ENCODE measurements around the gene OSCP1.

GRCh38 chr1:36440646-36441045, 9.6 kb downstream of the OSCP1 start:
- TF ChIP-seq CTCF (IDR thresholded peaks at IDR 0.05; ENCODE audit: extremely low read depth in 1 of 2, insufficient read depth in 1 of 2, low read depth in 1 of 2, low read length in 2 of 2): no peak
- no peak for TF ChIP-seq MYC (IDR thresholded peaks at IDR 0.05; ENCODE audit: low read depth, low read length)
- no peak for TF ChIP-seq JUN (IDR thresholded peaks at IDR 0.05; ENCODE audit: borderline replicate concordance, insufficient read depth, insufficient read length, low read depth)
- TF ChIP-seq POLR2AphosphoS5 (IDR thresholded peaks at IDR 0.05; ENCODE audit: insufficient read depth, low read depth, low read length): no peak
- no peak for TF ChIP-seq EZH2 (IDR thresholded peaks at IDR 0.05; ENCODE audit: borderline replicate concordance, low read depth, low read length, severe bottlenecking)
- TF ChIP-seq MAX (IDR thresholded peaks at IDR 0.05; ENCODE audit: insufficient read depth, insufficient read length): no peak

All from endothelial cell of umbilical vein (primary cell).